ENCODE results near the gene TYMP. TPM values are rescaled to one million over a fixed set of nuclear protein-coding genes. Genes with fewer than 3 reads are reported as not detected.
A peak's percentile ranks its signal among the peaks of the same experiment; 100 is the strongest.

The TYMP gene
- total and polyA plus RNA-seq, 10 of the 15 experiments (the other 5 are each of a cell fraction or from before 2014, with no cell fraction given): 0.42 to 57.8 (median 24.6) TPM

DNA sequence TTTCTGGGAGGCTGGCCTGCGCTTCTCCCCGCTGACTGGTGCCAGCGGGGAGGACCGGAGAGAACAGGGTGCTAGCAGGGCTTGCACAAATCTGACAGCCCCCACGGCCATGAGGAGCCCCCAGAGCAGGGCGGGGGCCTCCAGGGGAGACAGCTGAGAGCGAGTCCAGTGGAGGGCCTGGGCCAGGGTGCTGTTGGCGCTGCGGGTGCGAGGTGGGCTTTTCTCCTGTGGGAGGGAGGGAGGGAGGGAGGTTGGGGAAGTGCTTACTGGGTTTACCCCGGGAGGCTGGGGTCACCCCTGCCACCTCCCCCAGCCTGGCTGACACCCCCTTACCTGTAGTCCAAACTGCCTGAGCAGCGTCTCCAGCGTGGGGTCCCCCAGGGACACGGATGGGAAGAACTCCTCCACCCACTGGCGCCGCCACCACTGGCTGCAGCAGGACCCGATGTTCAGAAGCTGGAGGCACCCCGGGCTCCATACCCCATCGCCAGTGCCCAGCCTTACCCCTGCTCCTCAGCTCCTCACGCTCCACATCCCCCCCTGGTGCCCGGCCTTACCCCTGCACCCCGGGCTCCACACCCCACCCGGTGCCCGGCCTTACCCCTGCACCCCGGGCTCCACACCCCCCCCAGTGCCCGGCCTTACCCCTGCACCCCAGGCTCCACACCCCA is 26.2 kb downstream of the TYMP start:
- no peak for DNase-seq (ENCODE audit: low read depth, low spot score)
- Histone ChIP-seq H3K36me3 (ENCODE audit: control insufficient read depth in 2 of 2, insufficient read depth in 2 of 2, low read length in 1 of 2) (peaks cover 4 to 8% of the 10 kb centered on the region in 2 experiments; a peak in 3 of 4 replicates), H3K9me3 (replicated peaks; ENCODE audit: control insufficient read depth, insufficient read depth, low read length) (no peaks in the 10 kb centered on the region), H2AFZ (ENCODE audit: control insufficient read depth, low read depth, low read length) (no peak overlapping the region), H3K4me1 (ENCODE audit: control insufficient read depth, insufficient read depth, low read length) (peaks cover 4% of the 10 kb centered on the region), H4K20me1 (ENCODE audit: control insufficient read depth, insufficient read depth) (no peaks in the 10 kb centered on the region), H3K27ac (ENCODE audit: control insufficient read depth, insufficient read depth) (no peak overlapping the region), H3K4me2 (ENCODE audit: control insufficient read depth, insufficient read depth) (no peak overlapping the region), H3K9ac (ENCODE audit: control insufficient read depth, insufficient read depth, low read length) (no peak overlapping the region), H3K4me3 (no peak overlapping the region), H3K27me3 (replicated peaks in 1 of 2; ENCODE audit: control insufficient read depth in 2 of 2, insufficient read depth in 2 of 2, low read length in 1 of 2) (no peaks in the 10 kb centered on the region), H3K79me2 (ENCODE audit: control insufficient read depth, insufficient read depth, low read length) (peaks cover 17% of the 10 kb centered on the region)
- BruUV-seq (replicated peaks): no TSS peak
- no peak for FAIRE-seq
- 95% methylated on average over 16 of the region's 26 CpGs for WGBS (ENCODE audit: insufficient coverage, insufficient replicate concordance, low lambda C conversion rate, missing lambda C conversion rate)
- in situ Hi-C loops (cut with MboI): no loop called here
- SMC1A ChIA-PET (ENCODE audit: uncharacterized antibody, unreplicated experiment): no interaction called here
- intact Hi-C loops (cut with micrococcal nuclease; ENCODE audit: unreplicated experiment): no loop called here
- TF ChIP-seq, protein P1, sequence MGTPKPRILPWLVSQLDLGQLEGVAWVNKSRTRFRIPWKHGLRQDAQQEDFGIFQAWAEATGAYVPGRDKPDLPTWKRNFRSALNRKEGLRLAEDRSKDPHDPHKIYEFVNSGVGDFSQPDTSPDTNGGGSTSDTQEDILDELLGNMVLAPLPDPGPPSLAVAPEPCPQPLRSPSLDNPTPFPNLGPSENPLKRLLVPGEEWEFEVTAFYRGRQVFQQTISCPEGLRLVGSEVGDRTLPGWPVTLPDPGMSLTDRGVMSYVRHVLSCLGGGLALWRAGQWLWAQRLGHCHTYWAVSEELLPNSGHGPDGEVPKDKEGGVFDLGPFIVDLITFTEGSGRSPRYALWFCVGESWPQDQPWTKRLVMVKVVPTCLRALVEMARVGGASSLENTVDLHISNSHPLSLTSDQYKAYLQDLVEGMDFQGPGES (IDR thresholded peaks at IDR 0.05): no peak
- TF ChIP-seq, protein P2, sequence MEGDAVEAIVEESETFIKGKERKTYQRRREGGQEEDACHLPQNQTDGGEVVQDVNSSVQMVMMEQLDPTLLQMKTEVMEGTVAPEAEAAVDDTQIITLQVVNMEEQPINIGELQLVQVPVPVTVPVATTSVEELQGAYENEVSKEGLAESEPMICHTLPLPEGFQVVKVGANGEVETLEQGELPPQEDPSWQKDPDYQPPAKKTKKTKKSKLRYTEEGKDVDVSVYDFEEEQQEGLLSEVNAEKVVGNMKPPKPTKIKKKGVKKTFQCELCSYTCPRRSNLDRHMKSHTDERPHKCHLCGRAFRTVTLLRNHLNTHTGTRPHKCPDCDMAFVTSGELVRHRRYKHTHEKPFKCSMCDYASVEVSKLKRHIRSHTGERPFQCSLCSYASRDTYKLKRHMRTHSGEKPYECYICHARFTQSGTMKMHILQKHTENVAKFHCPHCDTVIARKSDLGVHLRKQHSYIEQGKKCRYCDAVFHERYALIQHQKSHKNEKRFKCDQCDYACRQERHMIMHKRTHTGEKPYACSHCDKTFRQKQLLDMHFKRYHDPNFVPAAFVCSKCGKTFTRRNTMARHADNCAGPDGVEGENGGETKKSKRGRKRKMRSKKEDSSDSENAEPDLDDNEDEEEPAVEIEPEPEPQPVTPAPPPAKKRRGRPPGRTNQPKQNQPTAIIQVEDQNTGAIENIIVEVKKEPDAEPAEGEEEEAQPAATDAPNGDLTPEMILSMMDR (IDR thresholded peaks at IDR 0.05 in 2 of 3, conservative IDR thresholded peaks at IDR 0.05 in 1 of 3; ENCODE audit: control insufficient read depth in 2 of 3, extremely low read depth in 1 of 3, insufficient read depth in 1 of 3, low read depth in 3 of 3, low read length in 3 of 3): peak in 1 of 3 experiments; percentile 14; a peak in 1 of 6 replicates
- TF ChIP-seq TARDBP (IDR thresholded peaks at IDR 0.05; ENCODE audit: borderline replicate concordance): no peak
- ATAC-seq: no peak
- CTCF ChIA-PET: interaction anchor here (0.5 kb wide), 1 partner anchor 52 kb away, joined by 3 read pairs; no protein-coding TSS in a partner anchor
- RAD21 ChIA-PET (ENCODE audit: unreplicated experiment): no interaction called here
- POLR2A ChIA-PET: no interaction called here
